K562 (cell line): ENCODE measurements around the gene ARMH1. TPM values are rescaled to one million over a fixed set of nuclear protein-coding genes. Genes with fewer than 3 reads are reported as not detected.

Experiments
- ARHGAP35 ChIP-seq: fragments of 450-650 bp; IDR thresholded peaks from 2 replicates; pipeline ENCODE4 v1.6.1; 2018; ENCODE audit not compliant: partially characterized antibody
- C11orf30 ChIP-seq: fragments of 450-650 bp; IDR thresholded peaks from 2 replicates; pipeline ENCODE4 v1.6.1; 2016; ENCODE audit warnings: low read depth, mild to moderate bottlenecking
- CEBPG ChIP-seq, 3 experiments: fragments of 200-800 bp in 1 of 3; sonication (Bioruptor generic) in 1 of 3; sonication (generic) in 1 of 3; formaldehyde crosslinking in 1 of 3; IDR thresholded peaks in 2 of 3; conservative IDR thresholded peaks in 1 of 3; 2 replicates each; pipeline versions ENCODE4 v1.6.1 to v1.8.0; 2016 to 2022; ENCODE audit warnings: missing compliant biosample characterization in 2 of 3, missing genetic modification characterization in 2 of 3, mild to moderate bottlenecking in 1 of 3, missing genetic modification reagents in 1 of 3
- COPS2 ChIP-seq: fragments of 450-650 bp; conservative IDR thresholded peaks from 2 replicates; pipeline ENCODE4 v1.6.1; 2016; ENCODE audit warnings: mild to moderate bottlenecking, moderate library complexity
- ESRRA ChIP-seq: fragments of 450-650 bp; IDR thresholded peaks from 2 replicates; pipeline ENCODE4 v1.6.1; 2014; ENCODE audit warnings: low read depth, mild to moderate bottlenecking, moderate library complexity, borderline replicate concordance
- ETS2 ChIP-seq: IDR thresholded peaks from 2 replicates; pipeline ENCODE4 v1.6.1; 2016; ENCODE audit warnings: borderline replicate concordance, missing genetic modification characterization, mild to moderate bottlenecking, moderate library complexity, missing compliant biosample characterization; ENCODE audit not compliant: poor library complexity, severe bottlenecking
- FOXP1 ChIP-seq: sonication (generic); formaldehyde crosslinking; IDR thresholded peaks from 2 replicates; pipeline ENCODE4 v1.8.0; 2022; ENCODE audit warnings: mild to moderate bottlenecking, missing genetic modification reagents
- IRF1 ChIP-seq: sonication (generic); formaldehyde crosslinking; IDR thresholded peaks from 2 replicates; pipeline ENCODE4 v1.8.0; 2022; ENCODE audit warnings: missing genetic modification reagents, mild to moderate bottlenecking, borderline replicate concordance
- JUND ChIP-seq, 2 experiments: IDR thresholded peaks; 2 replicates in 1 of 2; 3 replicates in 1 of 2; pipeline ENCODE4 v1.6.1; 2011; ENCODE audit warnings: borderline replicate concordance in 2 of 2, low read depth in 2 of 2, low read length in 2 of 2, improper control_type of control experiment in 1 of 2, missing biosample characterization in 1 of 2, missing genetic modification characterization in 1 of 2, missing genetic modification reagents in 1 of 2
- L3MBTL2 ChIP-seq: fragments of 450-650 bp; IDR thresholded peaks from 2 replicates; pipeline ENCODE4 v1.6.1; 2016; ENCODE audit warnings: mild to moderate bottlenecking, moderate library complexity
- MCM3 ChIP-seq: fragments of 450-650 bp; IDR thresholded peaks from 2 replicates; pipeline ENCODE4 v1.6.1; 2016
- MYC ChIP-seq, 2 experiments: fragments of 250-450 bp in 1 of 2; sonication (Bioruptor Pico) in 1 of 2; IDR thresholded peaks; 2 replicates each; pipeline versions ENCODE4 v1.5.1 to v1.6.1; 2012 to 2021; ENCODE audit warnings: low read depth in 2 of 2, borderline replicate concordance in 1 of 2, improper control_type of control experiment in 1 of 2, low read length in 1 of 2, mild to moderate bottlenecking in 1 of 2, moderate library complexity in 1 of 2
- NFIX ChIP-seq: fragments of 250-450 bp; sonication (Bioruptor Pico); IDR thresholded peaks from 2 replicates; pipeline ENCODE4 v1.4.0; 2020; ENCODE audit warnings: low read depth, mild to moderate bottlenecking, moderate library complexity
- RB1 ChIP-seq: fragments of 450-650 bp; IDR thresholded peaks from 2 replicates; pipeline ENCODE4 v1.6.1; 2017; ENCODE audit warnings: low read depth, mild to moderate bottlenecking
- SIN3B ChIP-seq: fragments of 450-650 bp; IDR thresholded peaks from 2 replicates; pipeline ENCODE4 v1.6.1; 2017; ENCODE audit warnings: low read depth, mild to moderate bottlenecking, moderate library complexity
- STAT5B ChIP-seq: fragments of 250-450 bp; sonication (Bioruptor Pico); IDR thresholded peaks from 2 replicates; pipeline ENCODE4 v1.8.0; 2021; ENCODE audit warnings: mild to moderate bottlenecking, inconsistent platforms
- TARDBP ChIP-seq: fragments of 450-650 bp; IDR thresholded peaks from 2 replicates; pipeline ENCODE4 v1.6.1; 2016
- TCFL5 ChIP-seq: fragments of 250-450 bp; sonication (Bioruptor Pico); conservative IDR thresholded peaks from 2 replicates; pipeline ENCODE4 v1.6.1; 2021; ENCODE audit warnings: mild to moderate bottlenecking, moderate library complexity, matching md5 sums
- ZNF57 ChIP-seq: fragments of 450-650 bp; formaldehyde crosslinking; IDR thresholded peaks from 2 replicates; pipeline ENCODE4 v1.4.0; 2020; ENCODE audit warnings: mild to moderate bottlenecking, moderate library complexity
- polyA plus RNA-seq, 8 experiments: library from polyadenylated mRNA; depleted of rRNA in 4 of 8; stranded (reverse) in 5 of 8; unstranded in 3 of 8; fragments of >200 nt; fragmentation: Nextera tagmentation in 2 of 8; fragmentation: Illumina TruSeq in 1 of 8; extraction: Ambion mirVana in 2 of 8; extraction: Trizol in 1 of 8; gene quantifications; 2 replicates each; pipeline versions ENCODE4 v1.2.1 to v1.2.3, GENCODE V29; 2011 to 2014; ENCODE audit warnings: inconsistent platforms in 1 of 8, missing spikeins in 1 of 8
- total RNA-seq, 7 experiments: library from RNA; depleted of rRNA in 6 of 7; stranded (reverse); fragments of >200 nt in 6 of 7; fragmentation: Illumina TruSeq in 2 of 7; extraction: Trizol in 2 of 7; gene quantifications; 2 replicates each; pipeline versions ENCODE4 v1.2.1 to v1.2.3, GENCODE V29; 2011 to 2021; ENCODE audit warnings: low replicate concordance in 1 of 7
- TF ChIP-seq, protein P1 (sequence below): IDR thresholded peaks from 2 replicates; pipeline ENCODE4 v1.6.1; 2011; ENCODE audit not compliant: insufficient read length; ENCODE audit errors: extremely low read depth
- TF ChIP-seq, protein P2 (sequence below): sonication (generic); formaldehyde crosslinking; IDR thresholded peaks from 2 replicates; pipeline ENCODE4 v1.8.0; 2022; ENCODE audit warnings: mild to moderate bottlenecking, missing genetic modification reagents

The ARMH1 gene
- total and polyA plus RNA-seq, 9 of the 15 experiments (the other 6 are each of a cell fraction or from before 2014, with no cell fraction given) = 0.41 TPM; not detected in 8

GRCh38 chr1:44739307-44740178 lies 65.0 kb downstream of the ARMH1 start, which contains the start of gene KIF2C (continued):
- TF ChIP-seq ETS2 (tag) (no peak), MYC (IDR thresholded peaks at IDR 0.05; ENCODE audit: low read depth, low read length) (peak; percentile 83), MYC (CRISPR knock-in tag; IDR thresholded peaks at IDR 0.05; ENCODE audit: borderline replicate concordance, low read depth) (0 out of 2 replicates have a peak, but pooled peaks have one; percentile 49), MCM3 (no peak), ESRRA (peak; percentile 94), ZNF57 (CRISPR knock-in tag) (0 out of 2 replicates have a peak, but pooled peaks have one; percentile 59), TARDBP (0 out of 2 replicates have a peak, but pooled peaks have one; percentile 19), RB1 (peak; percentile 63), IRF1 (CRISPR knock-in tag) (no peak), SIN3B (peak; percentile 82), NFIX (no peak), COPS2 (no peak), ARHGAP35 (no peak), CEBPG (CRISPR knock-in tag; IDR thresholded peaks at IDR 0.05) (peak; percentile 82; the same call in 1 of the 2 replicates), CEBPG (tag; conservative IDR thresholded peaks at IDR 0.05 in 1 of 2, IDR thresholded peaks at IDR 0.05 in 1 of 2) (no peak), L3MBTL2 (peak; percentile 90), TCFL5 (no peak), STAT5B (no peak), JUND (IDR thresholded peaks at IDR 0.05; ENCODE audit: borderline replicate concordance, low read depth, low read length) (peak; percentile 84), JUND (tag; IDR thresholded peaks at IDR 0.05; ENCODE audit: borderline replicate concordance, low read depth, low read length) (peak; percentile 63; the same call in 2 of the 3 replicates), FOXP1 (no peak), C11orf30 (peak; percentile 81)
- TF ChIP-seq, protein P1, sequence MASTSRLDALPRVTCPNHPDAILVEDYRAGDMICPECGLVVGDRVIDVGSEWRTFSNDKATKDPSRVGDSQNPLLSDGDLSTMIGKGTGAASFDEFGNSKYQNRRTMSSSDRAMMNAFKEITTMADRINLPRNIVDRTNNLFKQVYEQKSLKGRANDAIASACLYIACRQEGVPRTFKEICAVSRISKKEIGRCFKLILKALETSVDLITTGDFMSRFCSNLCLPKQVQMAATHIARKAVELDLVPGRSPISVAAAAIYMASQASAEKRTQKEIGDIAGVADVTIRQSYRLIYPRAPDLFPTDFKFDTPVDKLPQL = peak; percentile 38
- TF ChIP-seq, protein P2, sequence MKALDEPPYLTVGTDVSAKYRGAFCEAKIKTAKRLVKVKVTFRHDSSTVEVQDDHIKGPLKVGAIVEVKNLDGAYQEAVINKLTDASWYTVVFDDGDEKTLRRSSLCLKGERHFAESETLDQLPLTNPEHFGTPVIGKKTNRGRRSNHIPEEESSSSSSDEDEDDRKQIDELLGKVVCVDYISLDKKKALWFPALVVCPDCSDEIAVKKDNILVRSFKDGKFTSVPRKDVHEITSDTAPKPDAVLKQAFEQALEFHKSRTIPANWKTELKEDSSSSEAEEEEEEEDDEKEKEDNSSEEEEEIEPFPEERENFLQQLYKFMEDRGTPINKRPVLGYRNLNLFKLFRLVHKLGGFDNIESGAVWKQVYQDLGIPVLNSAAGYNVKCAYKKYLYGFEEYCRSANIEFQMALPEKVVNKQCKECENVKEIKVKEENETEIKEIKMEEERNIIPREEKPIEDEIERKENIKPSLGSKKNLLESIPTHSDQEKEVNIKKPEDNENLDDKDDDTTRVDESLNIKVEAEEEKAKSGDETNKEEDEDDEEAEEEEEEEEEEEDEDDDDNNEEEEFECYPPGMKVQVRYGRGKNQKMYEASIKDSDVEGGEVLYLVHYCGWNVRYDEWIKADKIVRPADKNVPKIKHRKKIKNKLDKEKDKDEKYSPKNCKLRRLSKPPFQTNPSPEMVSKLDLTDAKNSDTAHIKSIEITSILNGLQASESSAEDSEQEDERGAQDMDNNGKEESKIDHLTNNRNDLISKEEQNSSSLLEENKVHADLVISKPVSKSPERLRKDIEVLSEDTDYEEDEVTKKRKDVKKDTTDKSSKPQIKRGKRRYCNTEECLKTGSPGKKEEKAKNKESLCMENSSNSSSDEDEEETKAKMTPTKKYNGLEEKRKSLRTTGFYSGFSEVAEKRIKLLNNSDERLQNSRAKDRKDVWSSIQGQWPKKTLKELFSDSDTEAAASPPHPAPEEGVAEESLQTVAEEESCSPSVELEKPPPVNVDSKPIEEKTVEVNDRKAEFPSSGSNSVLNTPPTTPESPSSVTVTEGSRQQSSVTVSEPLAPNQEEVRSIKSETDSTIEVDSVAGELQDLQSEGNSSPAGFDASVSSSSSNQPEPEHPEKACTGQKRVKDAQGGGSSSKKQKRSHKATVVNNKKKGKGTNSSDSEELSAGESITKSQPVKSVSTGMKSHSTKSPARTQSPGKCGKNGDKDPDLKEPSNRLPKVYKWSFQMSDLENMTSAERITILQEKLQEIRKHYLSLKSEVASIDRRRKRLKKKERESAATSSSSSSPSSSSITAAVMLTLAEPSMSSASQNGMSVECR = peak; percentile 73; the same call in 1 of the 2 replicates
